ENCODE measurements around the gene CTNNA2.

DNA sequence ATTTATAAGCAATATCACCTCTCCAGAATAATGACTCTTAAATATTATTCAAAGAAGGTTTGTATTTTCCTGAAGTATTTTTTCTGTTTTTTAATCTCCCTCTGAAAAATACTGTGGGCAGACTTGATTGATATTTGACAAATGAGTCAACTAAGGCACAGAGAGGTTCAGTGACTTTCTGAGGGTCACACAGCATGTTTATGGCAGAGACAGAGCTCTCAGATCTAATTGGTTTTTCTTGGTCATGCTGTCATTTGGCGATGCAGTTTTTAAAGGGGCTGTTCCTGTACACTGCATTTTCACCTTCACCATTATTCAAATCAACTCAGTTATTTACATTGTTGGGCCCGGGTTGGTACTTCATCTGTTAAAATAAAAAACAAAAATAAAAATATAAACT is 527.4 kb downstream of the CTNNA2 start:
- TF ChIP-seq EZH2phosphoT487 (IDR thresholded peaks at IDR 0.05) = no peak
- TF ChIP-seq, protein P1, sequence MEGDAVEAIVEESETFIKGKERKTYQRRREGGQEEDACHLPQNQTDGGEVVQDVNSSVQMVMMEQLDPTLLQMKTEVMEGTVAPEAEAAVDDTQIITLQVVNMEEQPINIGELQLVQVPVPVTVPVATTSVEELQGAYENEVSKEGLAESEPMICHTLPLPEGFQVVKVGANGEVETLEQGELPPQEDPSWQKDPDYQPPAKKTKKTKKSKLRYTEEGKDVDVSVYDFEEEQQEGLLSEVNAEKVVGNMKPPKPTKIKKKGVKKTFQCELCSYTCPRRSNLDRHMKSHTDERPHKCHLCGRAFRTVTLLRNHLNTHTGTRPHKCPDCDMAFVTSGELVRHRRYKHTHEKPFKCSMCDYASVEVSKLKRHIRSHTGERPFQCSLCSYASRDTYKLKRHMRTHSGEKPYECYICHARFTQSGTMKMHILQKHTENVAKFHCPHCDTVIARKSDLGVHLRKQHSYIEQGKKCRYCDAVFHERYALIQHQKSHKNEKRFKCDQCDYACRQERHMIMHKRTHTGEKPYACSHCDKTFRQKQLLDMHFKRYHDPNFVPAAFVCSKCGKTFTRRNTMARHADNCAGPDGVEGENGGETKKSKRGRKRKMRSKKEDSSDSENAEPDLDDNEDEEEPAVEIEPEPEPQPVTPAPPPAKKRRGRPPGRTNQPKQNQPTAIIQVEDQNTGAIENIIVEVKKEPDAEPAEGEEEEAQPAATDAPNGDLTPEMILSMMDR (IDR thresholded peaks at IDR 0.05) = no peak

Measured in neural progenitor cell (in vitro differentiated cells).